OCI-M2 (cell line): ENCODE data around the gene KMT5B.

Experiments
- DNase-seq: peaks from one replicate; lab custom pipeline; 2025; ENCODE audit not compliant: unreplicated experiment; lab: John Stamatoyannopoulos, UW

KMT5B gene

GRCh38 chr11:68216171-68216938 is 3.3 kb upstream of the KMT5B start:
- DNase-seq, result no peak

- DNase-seq, result no peak
Observed at GRCh38 chr11:68215524-68216170, 2.6 kb upstream of the KMT5B start.

- DNase-seq, result no peak
Observed at GRCh38 chr11:68215087-68215445, 2.0 kb upstream of the KMT5B start.

GRCh38 chr11:68214173-68215086 is 1.3 kb upstream of the KMT5B start:
- no peak for DNase-seq

- DNase-seq, result peak; percentile 12
Observed at GRCh38 chr11:68213555-68214172, 568 bp upstream of the KMT5B start.

- no peak for DNase-seq
Observed at GRCh38 chr11:68212421-68213134, 518 bp downstream of the KMT5B start.

- DNase-seq, result no peak
Observed at GRCh38 chr11:68211546-68211945, 1.6 kb downstream of the KMT5B start.

- no peak for DNase-seq
Observed at GRCh38 chr11:68206211-68206610, 6.9 kb downstream of the KMT5B start.

GRCh38 chr11:68204402-68204801 is 8.7 kb downstream of the KMT5B start:
- no peak for DNase-seq

GRCh38 chr11:68202165-68202564 is 10.9 kb downstream of the KMT5B start:
- no peak for DNase-seq

GRCh38 chr11:68201492-68201891 is 11.6 kb downstream of the KMT5B start:
- DNase-seq, result no peak

GRCh38 chr11:68200639-68201038 is 12.5 kb downstream of the KMT5B start:
- no peak for DNase-seq

- no peak for DNase-seq
Observed at GRCh38 chr11:68199295-68199987, 13.7 kb downstream of the KMT5B start.

- DNase-seq, result no peak
Observed at GRCh38 chr11:68196219-68196618, 16.9 kb downstream of the KMT5B start.

- no peak for DNase-seq
Observed at GRCh38 chr11:68194675-68195294, 18.3 kb downstream of the KMT5B start.

GRCh38 chr11:68193018-68193417 is 20.1 kb downstream of the KMT5B start:
- DNase-seq, result no peak

- no peak for DNase-seq
Observed at GRCh38 chr11:68191661-68192579, 21.2 kb downstream of the KMT5B start.

- DNase-seq, result no peak
Observed at GRCh38 chr11:68189888-68190287, 23.2 kb downstream of the KMT5B start.

- DNase-seq, result no peak
Observed at GRCh38 chr11:68189082-68189481, 24.0 kb downstream of the KMT5B start.
